ENCODE measurements around the gene TP53RK. TPM values are rescaled to one million over a fixed set of nuclear protein-coding genes. Genes with fewer than 3 reads are reported as not detected.

TP53RK gene
- total RNA-seq, 1 experiment from 2014 or later, result 22.9 TPM

- Histone ChIP-seq H3K4me2 (ENCODE audit: low read depth, low read length, poor library complexity, severe bottlenecking) (peak overlapping the region; percentile 74), H3K79me2 (ENCODE audit: low read length) (no peaks in the 10 kb centered on the region), H3K27ac (ENCODE audit: low read length) (peak overlapping the region; percentile 81), H3K36me3 (ENCODE audit: insufficient read depth, low read length) (no peaks in the 10 kb centered on the region), H3K27me3 (ENCODE audit: low read length) (no peaks in the 10 kb centered on the region), H3K9me3 (ENCODE audit: low read length) (no peaks in the 10 kb centered on the region), H3K4me3 (ENCODE audit: low read length) (peak overlapping the region; percentile 47), H3K9me2 (replicated peaks; ENCODE audit: insufficient read depth, low read length) (no peaks in the 10 kb centered on the region), H4K20me1 (ENCODE audit: insufficient read depth, low read depth, low read length) (no peaks in the 10 kb centered on the region), H2AFZ (ENCODE audit: low read length) (no peak overlapping the region; the same call in 1 of the 2 replicates), H3K9ac (ENCODE audit: low read length) (peak overlapping the region; percentile 46), H3K4me1 (ENCODE audit: low read length) (peaks cover 38% of the 10 kb centered on the region)
- peak; percentile 95 for DNase-seq
Observed at GRCh38 chr20:46696791-46697279, 7.6 kb upstream of the TP53RK start.

GRCh38 chr20:46695892-46696291, 6.6 kb upstream of the TP53RK start:
- Histone ChIP-seq H3K27ac (ENCODE audit: low read length) (peak overlapping the region; percentile 81), H3K4me2 (ENCODE audit: low read depth, low read length, poor library complexity, severe bottlenecking) (peak overlapping the region; percentile 74), H3K9me2 (replicated peaks; ENCODE audit: insufficient read depth, low read length) (no peaks in the 10 kb centered on the region), H3K4me1 (ENCODE audit: low read length) (peaks cover 47% of the 10 kb centered on the region), H2AFZ (ENCODE audit: low read length) (no peak overlapping the region), H3K9me3 (ENCODE audit: low read length) (no peaks in the 10 kb centered on the region), H3K79me2 (ENCODE audit: low read length) (no peaks in the 10 kb centered on the region), H3K27me3 (ENCODE audit: low read length) (no peaks in the 10 kb centered on the region), H3K9ac (ENCODE audit: low read length) (no peak overlapping the region), H3K4me3 (ENCODE audit: low read length) (no peak overlapping the region), H3K36me3 (ENCODE audit: insufficient read depth, low read length) (no peaks in the 10 kb centered on the region), H4K20me1 (ENCODE audit: insufficient read depth, low read depth, low read length) (no peaks in the 10 kb centered on the region)
- no peak for DNase-seq

DNA sequence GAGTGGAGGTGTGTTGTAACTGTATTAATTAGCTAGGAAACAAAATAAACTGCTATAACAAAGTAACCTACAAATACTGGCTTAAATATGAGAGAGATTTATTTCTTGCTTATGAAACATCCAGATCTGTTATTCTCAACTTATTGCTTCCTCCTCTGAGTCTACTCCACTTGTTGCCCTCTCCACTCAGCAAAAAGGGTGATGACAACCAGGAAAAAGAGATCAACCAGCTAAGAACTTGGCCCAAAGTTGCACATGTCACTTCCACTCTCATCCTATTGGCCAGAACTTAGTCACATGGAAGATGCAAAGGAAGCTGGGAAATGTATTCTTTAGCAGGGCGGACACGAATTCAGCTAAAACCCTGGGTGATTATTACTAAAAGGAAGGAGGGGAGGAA, 5.2 kb upstream of the TP53RK start:
- peak; percentile 71 for DNase-seq
- no peak overlapping the region for H3K4me2 ChIP-seq (ENCODE audit: low read depth, low read length, poor library complexity, severe bottlenecking)
- H2AFZ ChIP-seq (ENCODE audit: low read length), result no peak overlapping the region

GRCh38 chr20:46691196-46691595, 2.0 kb upstream of the TP53RK start:
- no peak overlapping the region for H3K27ac ChIP-seq (ENCODE audit: low read length)
- H3K9ac ChIP-seq (ENCODE audit: low read length), result no peak overlapping the region
- H3K79me2 ChIP-seq (ENCODE audit: low read length), result peaks cover 30% of the 10 kb centered on the region
- H3K36me3 ChIP-seq (ENCODE audit: insufficient read depth, low read length), result peaks cover 12% of the 10 kb centered on the region
- peaks cover 26% of the 10 kb centered on the region for H4K20me1 ChIP-seq (ENCODE audit: insufficient read depth, low read depth, low read length)
- no peaks in the 10 kb centered on the region for H3K27me3 ChIP-seq (ENCODE audit: low read length)
- no peak for DNase-seq
- no peak overlapping the region for H3K4me2 ChIP-seq (ENCODE audit: low read depth, low read length, poor library complexity, severe bottlenecking)
- H3K4me1 ChIP-seq (ENCODE audit: low read length), result peaks cover 62% of the 10 kb centered on the region
- no peak overlapping the region for H3K4me3 ChIP-seq (ENCODE audit: low read length)
- H3K9me2 ChIP-seq (replicated peaks; ENCODE audit: insufficient read depth, low read length), result no peaks in the 10 kb centered on the region
- no peak overlapping the region for H2AFZ ChIP-seq (ENCODE audit: low read length)
- H3K9me3 ChIP-seq (ENCODE audit: low read length), result no peaks in the 10 kb centered on the region

More for the DNA sequence above, 5.2 kb upstream of the TP53RK start:
- Histone ChIP-seq H3K9me2 (replicated peaks; ENCODE audit: insufficient read depth, low read length) (no peaks in the 10 kb centered on the region), H3K9ac (ENCODE audit: low read length) (no peak overlapping the region), H3K4me3 (ENCODE audit: low read length) (no peak overlapping the region), H3K27me3 (ENCODE audit: low read length) (no peaks in the 10 kb centered on the region), H3K4me1 (ENCODE audit: low read length) (peaks cover 57% of the 10 kb centered on the region), H4K20me1 (ENCODE audit: insufficient read depth, low read depth, low read length) (no peaks in the 10 kb centered on the region), H3K27ac (ENCODE audit: low read length) (no peak overlapping the region), H3K79me2 (ENCODE audit: low read length) (no peaks in the 10 kb centered on the region), H3K36me3 (ENCODE audit: insufficient read depth, low read length) (no peaks in the 10 kb centered on the region), H3K9me3 (ENCODE audit: low read length) (no peaks in the 10 kb centered on the region)

- Histone ChIP-seq H3K27me3 (ENCODE audit: low read length) (no peaks in the 10 kb centered on the region), H3K9me3 (ENCODE audit: low read length) (no peaks in the 10 kb centered on the region), H4K20me1 (ENCODE audit: insufficient read depth, low read depth, low read length) (peaks cover 33% of the 10 kb centered on the region), H3K4me1 (ENCODE audit: low read length) (peaks cover 55% of the 10 kb centered on the region), H3K4me3 (ENCODE audit: low read length) (peak overlapping the region; percentile 84), H2AFZ (ENCODE audit: low read length) (no peak overlapping the region), H3K9me2 (replicated peaks; ENCODE audit: insufficient read depth, low read length) (no peaks in the 10 kb centered on the region), H3K9ac (ENCODE audit: low read length) (peak overlapping the region; percentile 71), H3K36me3 (ENCODE audit: insufficient read depth, low read length) (peaks cover 19% of the 10 kb centered on the region), H3K79me2 (ENCODE audit: low read length) (peaks cover 37% of the 10 kb centered on the region), H3K27ac (ENCODE audit: low read length) (peak overlapping the region; percentile 59; the same call in 1 of the 2 replicates), H3K4me2 (ENCODE audit: low read depth, low read length, poor library complexity, severe bottlenecking) (peak overlapping the region; percentile 92)
- no peak for DNase-seq
Observed at GRCh38 chr20:46690219-46691106, 1.2 kb upstream of the TP53RK start.

DNA sequence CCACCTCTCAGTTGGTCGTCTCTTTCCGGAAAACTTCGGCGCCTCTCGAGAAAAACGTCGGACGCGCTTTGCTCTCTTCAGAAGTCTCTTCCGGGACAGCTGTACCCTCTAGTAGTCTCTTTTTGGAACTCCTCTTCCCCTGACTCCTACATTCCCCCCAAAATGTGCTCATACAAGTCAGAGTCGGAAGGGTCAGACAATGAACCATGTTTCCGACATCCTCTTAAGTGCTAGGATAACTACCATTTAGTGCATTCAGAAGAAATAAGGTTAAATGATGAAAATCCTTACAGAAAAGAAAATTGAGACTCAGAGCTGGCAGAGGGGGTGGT, 476 bp upstream of the TP53RK start:
- Histone ChIP-seq H3K27ac (ENCODE audit: low read length) (peak overlapping the region; percentile 59), H3K4me3 (ENCODE audit: low read length) (peak overlapping the region; percentile 84), H3K4me2 (ENCODE audit: low read depth, low read length, poor library complexity, severe bottlenecking) (peak overlapping the region; percentile 92), H3K79me2 (ENCODE audit: low read length) (peaks cover 43% of the 10 kb centered on the region), H4K20me1 (ENCODE audit: insufficient read depth, low read depth, low read length) (peaks cover 37% of the 10 kb centered on the region), H3K27me3 (ENCODE audit: low read length) (no peaks in the 10 kb centered on the region), H3K9ac (ENCODE audit: low read length) (peak overlapping the region; percentile 71), H3K9me3 (ENCODE audit: low read length) (no peaks in the 10 kb centered on the region), H2AFZ (ENCODE audit: low read length) (peak overlapping the region; percentile 55; the same call in 1 of the 2 replicates), H3K4me1 (ENCODE audit: low read length) (peaks cover 52% of the 10 kb centered on the region), H3K36me3 (ENCODE audit: insufficient read depth, low read length) (peaks cover 24% of the 10 kb centered on the region), H3K9me2 (replicated peaks; ENCODE audit: insufficient read depth, low read length) (no peaks in the 10 kb centered on the region)
- DNase-seq, result no peak

DNA sequence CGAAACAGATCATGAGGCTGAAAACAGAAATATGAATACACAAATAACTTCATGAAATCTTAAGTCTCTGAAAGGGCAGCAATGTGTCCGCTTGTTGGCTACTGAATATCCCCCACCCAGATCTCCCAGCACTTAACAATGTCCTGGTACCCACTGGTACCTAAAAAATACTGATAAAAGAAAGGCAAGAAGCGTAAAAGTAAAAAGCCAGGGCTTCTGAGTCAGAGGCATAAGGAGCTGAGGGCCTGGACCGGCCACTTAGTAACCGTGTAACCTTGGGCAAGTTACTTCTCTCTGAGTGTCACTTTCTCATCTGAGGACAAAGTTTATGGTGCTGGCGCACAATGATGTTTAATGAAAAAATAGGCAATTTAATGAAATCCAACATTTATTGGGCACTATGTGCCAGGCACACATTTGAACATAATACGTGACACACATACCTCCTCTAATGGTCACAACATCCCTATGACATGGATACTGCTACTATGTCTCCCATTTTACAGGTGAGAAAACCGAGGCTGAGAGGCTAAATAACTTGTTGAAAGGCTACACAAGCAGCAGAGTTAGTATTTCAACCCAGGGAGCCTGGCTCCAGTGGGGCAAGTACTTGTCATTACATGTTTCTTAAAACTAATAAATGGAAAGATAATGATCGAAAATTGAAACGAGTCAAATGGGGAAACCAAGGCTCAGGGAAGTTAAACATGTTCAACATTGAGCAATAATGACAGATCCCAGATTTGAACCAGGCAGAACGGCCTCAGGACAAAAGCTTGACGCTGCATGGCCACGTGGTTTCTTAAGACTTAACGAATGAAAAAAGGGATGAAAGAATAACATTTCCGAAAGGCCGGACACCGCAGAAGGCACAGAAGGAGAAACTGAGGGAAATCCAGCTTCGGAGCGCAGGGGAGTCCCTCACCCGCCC, 828 bp downstream of the TP53RK start:
- Histone ChIP-seq H3K4me2 (ENCODE audit: low read depth, low read length, poor library complexity, severe bottlenecking) (peak overlapping the region; percentile 92), H2AFZ (ENCODE audit: low read length) (0 out of 2 replicates have a peak overlapping the region, but pooled peaks have one; percentile 44), H3K4me1 (ENCODE audit: low read length) (peaks cover 49% of the 10 kb centered on the region), H3K27me3 (ENCODE audit: low read length) (no peaks in the 10 kb centered on the region), H3K9me2 (replicated peaks; ENCODE audit: insufficient read depth, low read length) (no peaks in the 10 kb centered on the region), H3K4me3 (ENCODE audit: low read length) (peak overlapping the region; percentile 84), H3K36me3 (ENCODE audit: insufficient read depth, low read length) (peaks cover 24% of the 10 kb centered on the region), H3K79me2 (ENCODE audit: low read length) (peaks cover 45% of the 10 kb centered on the region), H3K27ac (ENCODE audit: low read length) (peak overlapping the region; percentile 53; the same call in 1 of the 2 replicates), H3K9me3 (ENCODE audit: low read length) (no peaks in the 10 kb centered on the region), H3K9ac (ENCODE audit: low read length) (peak overlapping the region; percentile 83), H4K20me1 (ENCODE audit: insufficient read depth, low read depth, low read length) (peaks cover 44% of the 10 kb centered on the region)
- peak; percentile 58 for DNase-seq
